Measurements from ENCODE around the gene ADGRA1. TPM values are rescaled to one million over a fixed set of nuclear protein-coding genes. Genes with fewer than 3 reads are reported as not detected.
"Not testable (repeated sequence)": the region's sequence is repeated elsewhere in the genome, so short reads cannot be mapped to it uniquely, and the experiment has no call there.

The ADGRA1 gene
- total RNA-seq, 4 donors from 2014 or later = 0.13 TPM; not detected in 3

DNA sequence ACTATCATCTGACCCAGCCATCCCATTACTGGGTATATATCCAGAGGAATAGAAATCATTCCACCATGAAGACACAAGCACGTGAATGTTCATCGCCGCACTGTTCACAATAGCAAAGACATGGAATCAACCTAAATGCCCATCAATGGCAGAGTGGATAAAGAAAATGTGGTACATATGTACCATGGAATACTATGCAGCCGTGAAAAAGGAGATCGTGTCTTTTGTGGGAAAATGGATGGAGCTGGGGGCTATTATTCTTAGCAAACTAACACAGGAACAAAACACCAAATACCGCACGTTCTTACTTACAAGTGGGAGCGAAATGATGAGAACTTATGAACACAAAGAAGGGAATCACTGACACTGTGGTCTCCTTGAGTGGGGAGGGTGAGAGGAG, 62.5 kb downstream of the ADGRA1 start:
- Histone ChIP-seq H3K4me1 (no peaks in the 10 kb centered on the region), H3K4me3 (no peak overlapping the region), H3K27ac (no peak overlapping the region), H3K9me3 (peaks cover 0 to 26% (median 0%) of the 10 kb centered on the region in 3 donors), H3K36me3 (no peaks in the 10 kb centered on the region), H3K27me3 (peaks cover 41% of the 10 kb centered on the region)
- no peak for ATAC-seq
- WGBS, 2 donors (ENCODE audit: low coverage in 1 of 2) = 94% methylated on average over 8 of the region's 8 CpGs
- TF ChIP-seq EP300 (IDR thresholded peaks at IDR 0.05) (no peak), POLR2AphosphoS5 (IDR thresholded peaks at IDR 0.05) (no peak), POLR2A (IDR thresholded peaks at IDR 0.05) (no peak)
- TF ChIP-seq, protein P1, sequence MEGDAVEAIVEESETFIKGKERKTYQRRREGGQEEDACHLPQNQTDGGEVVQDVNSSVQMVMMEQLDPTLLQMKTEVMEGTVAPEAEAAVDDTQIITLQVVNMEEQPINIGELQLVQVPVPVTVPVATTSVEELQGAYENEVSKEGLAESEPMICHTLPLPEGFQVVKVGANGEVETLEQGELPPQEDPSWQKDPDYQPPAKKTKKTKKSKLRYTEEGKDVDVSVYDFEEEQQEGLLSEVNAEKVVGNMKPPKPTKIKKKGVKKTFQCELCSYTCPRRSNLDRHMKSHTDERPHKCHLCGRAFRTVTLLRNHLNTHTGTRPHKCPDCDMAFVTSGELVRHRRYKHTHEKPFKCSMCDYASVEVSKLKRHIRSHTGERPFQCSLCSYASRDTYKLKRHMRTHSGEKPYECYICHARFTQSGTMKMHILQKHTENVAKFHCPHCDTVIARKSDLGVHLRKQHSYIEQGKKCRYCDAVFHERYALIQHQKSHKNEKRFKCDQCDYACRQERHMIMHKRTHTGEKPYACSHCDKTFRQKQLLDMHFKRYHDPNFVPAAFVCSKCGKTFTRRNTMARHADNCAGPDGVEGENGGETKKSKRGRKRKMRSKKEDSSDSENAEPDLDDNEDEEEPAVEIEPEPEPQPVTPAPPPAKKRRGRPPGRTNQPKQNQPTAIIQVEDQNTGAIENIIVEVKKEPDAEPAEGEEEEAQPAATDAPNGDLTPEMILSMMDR (IDR thresholded peaks at IDR 0.05) = no peak

DNA sequence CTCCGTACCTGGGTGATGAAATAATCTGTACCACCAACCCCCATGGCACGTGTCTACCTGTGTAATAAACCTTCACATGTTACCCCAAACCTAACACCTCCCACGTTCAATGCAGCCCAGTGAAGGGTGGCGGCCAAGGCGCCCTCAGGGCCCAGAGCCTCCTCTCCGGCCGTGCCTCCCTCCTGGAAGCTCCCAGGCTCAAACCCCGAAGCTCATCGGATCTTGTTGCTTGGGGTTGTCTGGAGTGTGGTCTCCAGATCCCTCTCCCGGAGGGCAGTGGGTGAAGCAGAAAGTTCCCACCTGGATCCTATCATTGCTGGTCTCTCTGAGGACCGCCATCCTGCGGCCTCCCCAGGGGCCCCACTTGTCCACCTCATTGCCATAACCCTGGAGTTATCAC, 62.9 kb downstream of the ADGRA1 start:
- 77 to 96% methylated on average over 5 to 6 of the region's 12 CpGs for WGBS, 2 donors (ENCODE audit: low coverage in 1 of 2)
- peaks cover 37% of the 10 kb centered on the region for H3K27me3 ChIP-seq
- TF ChIP-seq POLR2A (IDR thresholded peaks at IDR 0.05) (no peak), EP300 (IDR thresholded peaks at IDR 0.05) (no peak), POLR2AphosphoS5 (IDR thresholded peaks at IDR 0.05) (no peak)
- TF ChIP-seq, protein P1 (IDR thresholded peaks at IDR 0.05) = no peak

DNA sequence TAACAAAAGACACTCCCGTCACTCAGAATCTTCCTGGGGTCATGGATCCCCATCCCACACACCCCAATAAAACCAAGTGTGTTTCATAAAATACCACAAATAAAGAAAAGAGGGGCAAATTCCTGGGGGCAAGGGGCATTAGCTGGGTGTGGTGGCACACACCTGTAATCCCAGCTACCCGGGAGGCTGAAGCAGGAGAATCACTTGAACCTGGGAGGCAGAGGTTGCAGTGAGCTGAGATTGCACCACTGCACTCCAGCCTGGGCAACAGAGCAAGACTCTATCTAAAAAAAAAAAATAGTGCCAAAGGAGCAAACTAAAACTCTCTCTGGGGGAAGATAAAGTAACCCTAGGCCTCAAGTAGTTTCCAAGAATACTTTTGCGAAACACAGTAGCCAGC, 63.3 kb downstream of the ADGRA1 start:
- H3K4me3 ChIP-seq, H3K36me3 ChIP-seq, H3K27ac ChIP-seq, ATAC-seq, H3K4me1 ChIP-seq: not testable (repeated sequence)
- Histone ChIP-seq H3K27me3 (peaks cover 33% of the 10 kb centered on the region), H3K9me3 (peaks cover 0 to 26% (median 0%) of the 10 kb centered on the region in 3 donors)
- WGBS, 2 donors (ENCODE audit: low coverage in 1 of 2) = 86 to 100% methylated on average over 1 to 2 of the region's 3 CpGs

More for the DNA sequence above, 62.9 kb downstream of the ADGRA1 start:
- peaks cover 0 to 26% (median 0%) of the 10 kb centered on the region in 3 donors for H3K9me3 ChIP-seq
- no peak overlapping the region for H3K4me3 ChIP-seq
- H3K36me3 ChIP-seq = no peaks in the 10 kb centered on the region
- H3K27ac ChIP-seq = no peak overlapping the region
- H3K4me1 ChIP-seq = no peaks in the 10 kb centered on the region
- no peak for ATAC-seq

DNA sequence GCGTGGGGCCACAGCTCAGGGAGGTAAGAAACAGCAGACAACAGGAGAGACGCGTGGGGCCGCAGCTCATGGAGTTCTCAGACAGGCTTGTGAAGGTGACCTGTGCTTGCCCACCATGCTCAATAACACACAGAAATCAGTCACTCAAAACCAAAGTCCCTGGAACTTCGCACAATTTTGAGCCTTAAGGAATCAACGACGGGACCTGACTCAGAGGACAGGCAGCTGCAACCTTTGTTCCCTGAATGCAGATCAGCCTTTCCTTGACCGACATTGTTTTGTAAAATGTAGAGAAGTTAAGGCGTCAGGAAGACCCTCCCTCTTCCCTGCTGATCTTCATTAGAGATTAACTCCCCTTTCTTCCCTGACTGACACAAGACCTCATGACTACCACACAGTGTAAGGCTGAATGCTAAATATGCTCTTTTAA, 63.8 kb downstream of the ADGRA1 start:
- peaks cover 30% of the 10 kb centered on the region for H3K27me3 ChIP-seq
- 38 to 53% methylated on average over 7 to 8 of the region's 9 CpGs for WGBS, 2 donors (ENCODE audit: low coverage in 1 of 2)
- ATAC-seq = no peak
- H3K36me3 ChIP-seq = no peaks in the 10 kb centered on the region
- no peak overlapping the region for H3K27ac ChIP-seq
- peaks cover 0 to 26% (median 0%) of the 10 kb centered on the region in 3 donors for H3K9me3 ChIP-seq
- H3K4me1 ChIP-seq = no peaks in the 10 kb centered on the region
- H3K4me3 ChIP-seq = no peak overlapping the region
- TF ChIP-seq POLR2A (IDR thresholded peaks at IDR 0.05) (no peak), POLR2AphosphoS5 (IDR thresholded peaks at IDR 0.05) (no peak), EP300 (IDR thresholded peaks at IDR 0.05) (no peak)
- TF ChIP-seq, protein P1 (IDR thresholded peaks at IDR 0.05) = no peak

DNA sequence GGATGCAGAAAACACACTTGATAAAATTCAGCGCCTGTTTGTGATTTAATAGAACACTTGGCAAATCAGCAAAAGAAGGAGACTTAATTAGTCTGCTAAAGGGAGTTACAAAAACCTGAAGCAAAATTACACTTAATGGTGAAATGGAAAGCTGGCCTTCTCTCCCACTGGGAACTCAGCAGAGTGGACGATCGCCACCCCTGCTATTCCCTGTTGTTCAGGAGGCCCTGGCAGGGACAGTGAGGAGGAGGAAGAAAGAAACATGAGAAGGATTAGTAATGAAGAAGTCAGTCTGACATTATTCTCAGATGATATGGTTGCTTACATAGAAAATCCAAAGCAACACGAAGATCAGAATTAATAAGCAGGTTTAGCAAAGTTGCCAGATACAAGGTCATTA, 66.7 kb downstream of the ADGRA1 start:
- Histone ChIP-seq H3K27me3 (peaks cover 21% of the 10 kb centered on the region), H3K4me1 (peaks cover 0 to 5% (median 0%) of the 10 kb centered on the region in 3 donors), H3K27ac (no peak overlapping the region), H3K9me3 (no peaks in the 10 kb centered on the region), H3K4me3 (no peak overlapping the region), H3K36me3 (no peaks in the 10 kb centered on the region)
- TF ChIP-seq POLR2A (IDR thresholded peaks at IDR 0.05) (no peak), POLR2AphosphoS5 (IDR thresholded peaks at IDR 0.05) (no peak), EP300 (IDR thresholded peaks at IDR 0.05) (no peak)
- TF ChIP-seq, protein P1 (IDR thresholded peaks at IDR 0.05) = no peak
- ATAC-seq = no peak
- WGBS, 2 donors (ENCODE audit: low coverage in 1 of 2) = 65 to 74% methylated on average over 4 of the region's 4 CpGs
